K562 (cell line): Measurements from ENCODE around the gene TMEM39B. TPM values are rescaled to one million over a fixed set of nuclear protein-coding genes. Genes with fewer than 3 reads are reported as not detected.
A peak's percentile ranks its signal among the peaks of the same experiment; 100 is the strongest.

ENCODE experiments used
- ARID2 ChIP-seq: fragments of 450-650 bp; IDR thresholded peaks from 2 replicates; pipeline ENCODE4 v1.6.1; 2017; ENCODE audit warnings: antibody characterized with exemption, mild to moderate bottlenecking
- ARNT ChIP-seq, 2 experiments: fragments of 450-650 bp; IDR thresholded peaks; 2 replicates each; pipeline ENCODE4 v1.6.1; 2016; ENCODE audit warnings: mild to moderate bottlenecking in 1 of 2
- BACH1 ChIP-seq: fragments of 200-800 bp; sonication (Bioruptor generic); IDR thresholded peaks from 2 replicates; pipeline ENCODE4 v1.6.1; 2016; ENCODE audit warnings: missing genetic modification characterization, missing compliant biosample characterization
- BMI1 ChIP-seq: fragments of 150-350 bp; IDR thresholded peaks from 2 replicates; pipeline ENCODE4 v1.6.1; 2014; ENCODE audit warnings: low read length
- CAMTA2 ChIP-seq: fragments of 250-450 bp; sonication (Bioruptor Pico); conservative IDR thresholded peaks from 2 replicates; pipeline ENCODE4 v1.5.1; 2022
- CHD2 ChIP-seq: IDR thresholded peaks from 2 replicates; pipeline ENCODE4 v1.6.1; 2011; ENCODE audit warnings: low read depth, low read length
- CREBBP ChIP-seq: IDR thresholded peaks from one replicate; pipeline ENCODE4 v1.6.1; 2012; ENCODE audit warnings: low read depth, mild to moderate bottlenecking, control low read depth, inconsistent platforms, low read length
- FOXA1 ChIP-seq: fragments of 450-650 bp; IDR thresholded peaks from 2 replicates; pipeline ENCODE4 v1.6.1; 2016; ENCODE audit warnings: mild to moderate bottlenecking, borderline replicate concordance
- FOXA3 ChIP-seq, 2 experiments: fragments of 450-650 bp in 1 of 2; sonication (generic) in 1 of 2; formaldehyde crosslinking; IDR thresholded peaks in 1 of 2; conservative IDR thresholded peaks in 1 of 2; 2 replicates each; pipeline versions ENCODE4 v1.4.0 to v1.8.0; 2020 to 2022; ENCODE audit warnings: mild to moderate bottlenecking in 2 of 2, missing genetic modification reagents in 1 of 2
- FOXK1 ChIP-seq: sonication (generic); formaldehyde crosslinking; IDR thresholded peaks from 2 replicates; pipeline ENCODE4 v1.8.0; 2022; ENCODE audit warnings: missing genetic modification reagents, mild to moderate bottlenecking, borderline replicate concordance
- HDAC8 ChIP-seq: fragments of 450-650 bp; IDR thresholded peaks from 2 replicates; pipeline ENCODE4 v1.6.1; 2016; ENCODE audit warnings: mild to moderate bottlenecking, missing genetic modification characterization, moderate library complexity, missing compliant biosample characterization
- HIVEP1 ChIP-seq: fragments of 250-450 bp; sonication (Bioruptor Pico); IDR thresholded peaks from 2 replicates; pipeline ENCODE4 v1.4.0; 2020; ENCODE audit warnings: mild to moderate bottlenecking
- KLF16 ChIP-seq: IDR thresholded peaks from 2 replicates; pipeline ENCODE4 v1.6.1; 2016; ENCODE audit warnings: antibody characterized with exemption
- MCM2 ChIP-seq: fragments of 450-650 bp; IDR thresholded peaks from 2 replicates; pipeline ENCODE4 v1.6.1; 2017; ENCODE audit warnings: low read depth, mild to moderate bottlenecking
- MCM3 ChIP-seq: fragments of 450-650 bp; IDR thresholded peaks from 2 replicates; pipeline ENCODE4 v1.6.1; 2016
- MEF2A ChIP-seq: IDR thresholded peaks from 2 replicates; pipeline ENCODE4 v1.6.1; 2011; ENCODE audit warnings: low read depth, mild to moderate bottlenecking, low read length, moderate library complexity; ENCODE audit not compliant: control insufficient read depth
- MYC ChIP-seq, 2 experiments: fragments of 250-450 bp in 1 of 2; sonication (Bioruptor Pico) in 1 of 2; IDR thresholded peaks; 2 replicates each; pipeline versions ENCODE4 v1.5.1 to v1.6.1; 2012 to 2021; ENCODE audit warnings: low read depth in 2 of 2, borderline replicate concordance in 1 of 2, improper control_type of control experiment in 1 of 2, low read length in 1 of 2, mild to moderate bottlenecking in 1 of 2, moderate library complexity in 1 of 2
- PHF8 ChIP-seq: fragments of 200-600 bp; sonication (generic); IDR thresholded peaks from 2 replicates; pipeline ENCODE4 v1.6.1; 2012; ENCODE audit warnings: mixed run types, mild to moderate bottlenecking, inconsistent platforms, low read length, moderate library complexity, borderline replicate concordance
- PYGO2 ChIP-seq: fragments of 450-650 bp; IDR thresholded peaks from 2 replicates; pipeline ENCODE4 v1.6.1; 2016; ENCODE audit warnings: mild to moderate bottlenecking, missing genetic modification characterization, moderate library complexity, missing compliant biosample characterization
- SMARCA4 ChIP-seq: fragments of 450-650 bp; IDR thresholded peaks from 2 replicates; pipeline ENCODE4 v1.6.1; 2016
- SMARCB1 ChIP-seq: IDR thresholded peaks from 2 replicates; pipeline ENCODE4 v1.6.1; 2011; ENCODE audit warnings: improper control_type of control experiment, low read depth; ENCODE audit not compliant: insufficient read length
- SOX6 ChIP-seq: fragments of 450-650 bp; IDR thresholded peaks from 2 replicates; pipeline ENCODE4 v1.6.1; 2014; ENCODE audit warnings: mild to moderate bottlenecking
- TAF1 ChIP-seq: IDR thresholded peaks from 2 replicates; pipeline ENCODE4 v1.6.1; 2011; ENCODE audit warnings: mild to moderate bottlenecking, low read length, moderate library complexity; ENCODE audit not compliant: insufficient read depth, control insufficient read depth, severe bottlenecking; ENCODE audit errors: extremely low read depth
- ZBTB5 ChIP-seq: fragments of 450-650 bp; IDR thresholded peaks from 2 replicates; pipeline ENCODE4 v1.6.1; 2017; ENCODE audit warnings: antibody characterized with exemption
- ZNF197 ChIP-seq: fragments of 200-800 bp; sonication (Bioruptor generic); IDR thresholded peaks from 2 replicates; pipeline ENCODE4 v1.6.1; 2016; ENCODE audit warnings: low read depth, missing genetic modification characterization, missing compliant biosample characterization
- ZNF263 ChIP-seq: sonication (generic); formaldehyde crosslinking; IDR thresholded peaks from 2 replicates; pipeline ENCODE4 v1.8.0; 2022; ENCODE audit warnings: mild to moderate bottlenecking, missing genetic modification reagents, borderline replicate concordance
- ZNF274 ChIP-seq: IDR thresholded peaks from 2 replicates; pipeline ENCODE4 v1.6.1; 2011; ENCODE audit warnings: low read depth, mild to moderate bottlenecking, low read length, moderate library complexity, borderline replicate concordance
- ZNF707 ChIP-seq: fragments of 250-450 bp; sonication (Bioruptor Pico); conservative IDR thresholded peaks from 2 replicates; pipeline ENCODE4 v1.8.0; 2022; ENCODE audit warnings: inconsistent platforms, mild to moderate bottlenecking, moderate library complexity
- ZNF766 ChIP-seq: fragments of 200-800 bp; sonication (Bioruptor generic); conservative IDR thresholded peaks from 2 replicates; pipeline ENCODE4 v1.6.1; 2016; ENCODE audit warnings: missing genetic modification characterization, missing compliant biosample characterization
- polyA plus RNA-seq, 8 experiments: library from polyadenylated mRNA; depleted of rRNA in 4 of 8; stranded (reverse) in 5 of 8; unstranded in 3 of 8; fragments of >200 nt; fragmentation: Nextera tagmentation in 2 of 8; fragmentation: Illumina TruSeq in 1 of 8; extraction: Ambion mirVana in 2 of 8; extraction: Trizol in 1 of 8; gene quantifications; 2 replicates each; pipeline versions ENCODE4 v1.2.1 to v1.2.3, GENCODE V29; 2011 to 2014; ENCODE audit warnings: inconsistent platforms in 1 of 8, missing spikeins in 1 of 8
- total RNA-seq, 7 experiments: library from RNA; depleted of rRNA in 6 of 7; stranded (reverse); fragments of >200 nt in 6 of 7; fragmentation: Illumina TruSeq in 2 of 7; extraction: Trizol in 2 of 7; gene quantifications; 2 replicates each; pipeline versions ENCODE4 v1.2.1 to v1.2.3, GENCODE V29; 2011 to 2021; ENCODE audit warnings: low replicate concordance in 1 of 7

The TMEM39B gene
- total and polyA plus RNA-seq, 9 of the 15 experiments (the other 6 are each of a cell fraction or from before 2014, with no cell fraction given), result 0.92 to 28.5 (median 9.7) TPM

DNA sequence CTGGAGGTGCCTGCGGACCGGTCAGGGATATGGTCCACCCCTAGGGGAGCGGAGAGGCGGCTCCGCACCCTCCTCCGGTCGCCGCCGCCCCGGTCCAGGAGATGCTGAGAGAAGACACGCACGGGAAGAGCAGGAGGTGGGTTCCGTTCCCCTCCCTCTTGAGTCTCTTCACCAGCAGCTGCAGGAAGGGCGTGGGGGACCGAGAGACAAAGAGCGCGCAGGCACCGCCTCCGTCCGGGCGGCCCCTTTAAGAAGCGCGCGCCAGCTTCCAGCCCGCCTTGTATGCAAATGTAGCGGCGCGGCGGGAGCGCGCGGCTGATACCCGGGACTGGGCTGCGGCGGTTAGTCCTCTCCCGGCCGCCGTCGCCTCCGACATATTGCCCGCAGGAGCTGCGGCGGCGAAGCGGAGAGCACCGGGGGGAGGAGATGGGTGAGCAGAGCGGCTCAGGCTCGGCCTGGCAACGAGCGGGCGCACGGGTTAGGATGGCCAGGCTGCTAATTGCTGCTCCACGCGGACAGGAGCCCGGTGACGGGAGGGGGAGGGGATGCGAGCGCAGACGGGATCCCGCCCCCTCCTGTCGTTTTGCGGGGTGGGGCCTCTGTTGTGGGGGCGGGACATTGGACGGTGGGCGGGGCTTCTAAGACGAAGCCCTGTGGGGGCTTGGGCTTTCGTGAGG, at the start of gene TMEM39B (continued):
- TF ChIP-seq MYC (IDR thresholded peaks at IDR 0.05; ENCODE audit: low read depth, low read length), result peak; percentile 86
- TF ChIP-seq MYC (CRISPR knock-in tag; IDR thresholded peaks at IDR 0.05; ENCODE audit: borderline replicate concordance, low read depth), result peak; percentile 87; the same call in 1 of the 2 replicates
- TF ChIP-seq CAMTA2, result no peak
- TF ChIP-seq FOXK1, result no peak
- peak; percentile 80; the same call in 1 of the 2 replicates for TF ChIP-seq HDAC8 (tag)
- no peak for TF ChIP-seq ZNF197 (CRISPR knock-in tag)
- TF ChIP-seq ZNF707 (CRISPR knock-in tag), result no peak
- TF ChIP-seq ZNF263 (CRISPR knock-in tag), result no peak; the same call in none of the 2 replicates
- TF ChIP-seq KLF16, result peak; percentile 74
- no peak for TF ChIP-seq MEF2A
- TF ChIP-seq FOXA1, result no peak
- TF ChIP-seq FOXA3 (CRISPR knock-in tag; conservative IDR thresholded peaks at IDR 0.05 in 1 of 2, IDR thresholded peaks at IDR 0.05 in 1 of 2), result no peak
- TF ChIP-seq SOX6, result peak; percentile 63; the same call in 1 of the 2 replicates
- TF ChIP-seq ZNF766 (CRISPR knock-in tag), result peak; percentile 74
- no peak for TF ChIP-seq ARID2
- TF ChIP-seq SMARCB1, result no peak
- no peak for TF ChIP-seq ARNT (IDR thresholded peaks at IDR 0.05)
- TF ChIP-seq BMI1, result no peak
- TF ChIP-seq BACH1 (tag), result no peak
- no peak for TF ChIP-seq PYGO2
- no peak for TF ChIP-seq ZNF274
- 0 out of 2 replicates have a peak, but pooled peaks have one; percentile 41 for TF ChIP-seq HIVEP1
- TF ChIP-seq SMARCA4, result no peak
- TF ChIP-seq TAF1, result peak; percentile 54
- TF ChIP-seq PHF8, result peak; percentile 98
- TF ChIP-seq CHD2, result peak; percentile 10; the same call in 1 of the 2 replicates
- no peak for TF ChIP-seq MCM3
- TF ChIP-seq MCM2, result no peak
- TF ChIP-seq ZBTB5, result no peak
- no peak for TF ChIP-seq CREBBP
